GM23338 (cell line): ENCODE results near the gene FCSK. TPM values are rescaled to one million over a fixed set of nuclear protein-coding genes. Genes with fewer than 3 reads are reported as not detected.

Source experiments
- ATAC-seq: fragments of 200-7000 bp; cut with Tn5 transposase; 3 replicates; pipeline ENCODE4 v1.9.1; 2020
- DNase-seq: peaks from one replicate; pipeline ENCODE4 v3.0.0-alpha.2; 2015; ENCODE audit warnings: low spot score
- H2AFZ ChIP-seq: fragments of 200-600 bp; sonication (generic); 2 replicates; pipeline ENCODE4 v1.8.0; 2016; ENCODE audit warnings: antibody characterized with exemption, mild to moderate bottlenecking, moderate library complexity
- H3F3A ChIP-seq: fragments of 200-600 bp; sonication (generic); replicated peaks from 2 replicates; pipeline ENCODE4 v1.8.0; 2017; ENCODE audit warnings: antibody characterized with exemption, mixed run types, low read depth
- H3K27ac ChIP-seq: fragments of 200-600 bp; sonication (generic); 2 replicates; pipeline ENCODE4 v1.6.1; 2016; ENCODE audit warnings: low read depth
- H3K27me3 ChIP-seq: fragments of 200-600 bp; sonication (generic); 2 replicates; pipeline ENCODE4 v1.8.0; 2016; ENCODE audit warnings: mild to moderate bottlenecking, mixed run types, moderate library complexity; ENCODE audit not compliant: insufficient read depth
- H3K36me3 ChIP-seq: fragments of 200-600 bp; sonication (generic); 2 replicates; pipeline ENCODE4 v1.8.0; 2016; ENCODE audit warnings: mild to moderate bottlenecking; ENCODE audit not compliant: insufficient read depth
- H3K4me1 ChIP-seq: fragments of 200-600 bp; sonication (generic); 2 replicates; pipeline ENCODE4 v1.8.0; 2016; ENCODE audit warnings: mild to moderate bottlenecking, moderate library complexity; ENCODE audit not compliant: insufficient read depth
- H3K4me2 ChIP-seq: fragments of 200-600 bp; sonication (generic); 2 replicates; pipeline ENCODE4 v1.7.1; 2017; ENCODE audit warnings: mixed run types
- H3K4me3 ChIP-seq: fragments of 200-600 bp; sonication (generic); 2 replicates; pipeline ENCODE4 v1.6.1; 2016; ENCODE audit warnings: mixed run types
- H3K79me2 ChIP-seq: fragments of 200-600 bp; sonication (generic); replicated peaks from 2 replicates; pipeline ENCODE4 v1.8.0; 2017; ENCODE audit warnings: mild to moderate bottlenecking; ENCODE audit not compliant: insufficient read depth
- H3K9me2 ChIP-seq: fragments of 200-600 bp; sonication (generic); 2 replicates; pipeline ENCODE4 v1.8.0; 2017; ENCODE audit not compliant: insufficient read depth
- H4K20me1 ChIP-seq: fragments of 200-600 bp; sonication (generic); replicated peaks from 2 replicates; pipeline ENCODE4 v1.8.0; 2017; ENCODE audit warnings: mild to moderate bottlenecking; ENCODE audit not compliant: insufficient read depth
- H3K27ac Mint-ChIP-seq: 2 replicates; pipeline ENCODE4 v1.8.0; 2020; ENCODE audit warnings: inconsistent platforms, mild to moderate bottlenecking, moderate library complexity, mixed read lengths
- H3K27me3 Mint-ChIP-seq: 3 replicates; pipeline ENCODE4 v1.8.0; 2022; ENCODE audit warnings: low read depth, mild to moderate bottlenecking, moderate library complexity, mixed read lengths, inconsistent platforms; ENCODE audit not compliant: insufficient read depth, poor library complexity
- H3K36me3 Mint-ChIP-seq: 3 replicates; pipeline ENCODE4 v1.8.0; 2021; ENCODE audit warnings: low read depth, mild to moderate bottlenecking, inconsistent platforms, moderate library complexity, mixed read lengths
- H3K4me1 Mint-ChIP-seq: 3 replicates; pipeline ENCODE4 v1.8.0; 2020; ENCODE audit warnings: mild to moderate bottlenecking, inconsistent platforms, mixed read lengths
- H3K4me3 Mint-ChIP-seq: 3 replicates; pipeline ENCODE4 v1.8.0; 2021; ENCODE audit warnings: moderate library complexity, mild to moderate bottlenecking, inconsistent platforms, mixed read lengths
- H3K9me3 Mint-ChIP-seq: 3 replicates; pipeline ENCODE4 v1.8.0; 2020; ENCODE audit warnings: moderate library complexity, mild to moderate bottlenecking, inconsistent platforms, mixed read lengths
- EZH2 ChIP-seq: fragments of 200-600 bp; sonication (generic); IDR thresholded peaks from one replicate; pipeline ENCODE4 v1.8.0; 2017; ENCODE audit warnings: antibody characterized with exemption, mild to moderate bottlenecking, low read depth; ENCODE audit not compliant: unreplicated experiment
- EZH2phosphoT487 ChIP-seq: fragments of 200-600 bp; sonication (generic); IDR thresholded peaks from one replicate; pipeline ENCODE4 v1.8.1; 2018; ENCODE audit warnings: antibody characterized with exemption; ENCODE audit not compliant: unreplicated experiment
- JUNB ChIP-seq: IDR thresholded peaks from one replicate; pipeline ENCODE4 v1.6.1; 2016; ENCODE audit warnings: antibody characterized with exemption; ENCODE audit not compliant: unreplicated experiment
- NANOG ChIP-seq: IDR thresholded peaks from 2 replicates; pipeline ENCODE4 v1.6.1; 2016; ENCODE audit warnings: antibody characterized with exemption, borderline replicate concordance
- STAT1 ChIP-seq: IDR thresholded peaks from one replicate; pipeline ENCODE4 v1.6.1; 2016; ENCODE audit warnings: antibody characterized with exemption; ENCODE audit not compliant: unreplicated experiment
- ZNF114 ChIP-seq: fragments of 250-450 bp; sonication (Bioruptor Pico); IDR thresholded peaks from 2 replicates; pipeline ENCODE4 v1.5.0; 2020; ENCODE audit warnings: mild to moderate bottlenecking, moderate library complexity
- ZNF331 ChIP-seq: fragments of 250-450 bp; sonication (Bioruptor Pico); IDR thresholded peaks from 2 replicates; pipeline ENCODE4 v1.5.0; 2020; ENCODE audit warnings: low read depth, mild to moderate bottlenecking, moderate library complexity
- polyA plus RNA-seq: library from polyadenylated mRNA; unstranded; fragments of >200 nt; fragmentation: Nextera tagmentation; extraction: Ambion mirVana; gene quantifications from 2 replicates; pipeline ENCODE4 v1.2.1, GENCODE V29; 2016
- total RNA-seq: library from RNA; depleted of rRNA; stranded (reverse); fragments of >200 nt; shearing (Covaris generic); gene quantifications from 2 replicates; pipeline ENCODE4 v1.2.3, GENCODE V29; 2014
- TF ChIP-seq, protein P1 (sequence below), 2 experiments: fragments of 200-600 bp in 1 of 2; sonication (generic) in 1 of 2; conservative IDR thresholded peaks; 2 replicates each; pipeline versions ENCODE4 v1.5.1 to v1.6.1; 2016 to 2017; ENCODE audit warnings: antibody characterized with exemption in 2 of 2, low read depth in 2 of 2, mild to moderate bottlenecking in 2 of 2, moderate library complexity in 1 of 2
- TF ChIP-seq, protein P2 (sequence below): fragments of 250-450 bp; sonication (Bioruptor Pico); IDR thresholded peaks from 2 replicates; pipeline ENCODE4 v1.5.0; 2020; ENCODE audit warnings: mild to moderate bottlenecking, moderate library complexity

FCSK gene
- total and polyA plus RNA-seq, 2 experiments from 2014 or later = 2.3 to 4.0 TPM

DNA sequence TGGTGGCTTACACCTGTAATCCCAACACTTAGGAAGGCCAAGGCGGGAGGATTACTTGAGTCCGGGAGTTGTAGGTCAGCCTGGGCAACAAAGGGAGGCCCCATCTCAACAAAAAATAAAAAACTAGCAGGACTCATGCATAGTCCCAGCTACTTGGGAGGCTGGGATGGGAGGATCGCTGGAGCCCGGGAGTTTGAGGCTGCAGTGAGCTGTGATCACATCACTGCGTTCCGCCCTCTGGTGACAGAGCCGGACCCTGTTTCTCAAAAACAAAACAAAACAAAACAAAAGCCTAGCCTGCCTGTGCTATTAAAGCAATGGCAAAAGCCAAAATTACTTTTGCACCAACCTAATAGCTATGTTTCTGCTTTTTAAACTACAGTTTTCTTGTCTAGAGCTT is 1.5 kb downstream of the FCSK start:
- H3K27ac ChIP-seq = 0 out of 2 replicates have a peak overlapping the region, but pooled peaks have one; percentile 96
- DNase-seq (no peak), ATAC-seq (no peak)
- TF ChIP-seq EZH2 = no peak
- TF ChIP-seq, protein P1, sequence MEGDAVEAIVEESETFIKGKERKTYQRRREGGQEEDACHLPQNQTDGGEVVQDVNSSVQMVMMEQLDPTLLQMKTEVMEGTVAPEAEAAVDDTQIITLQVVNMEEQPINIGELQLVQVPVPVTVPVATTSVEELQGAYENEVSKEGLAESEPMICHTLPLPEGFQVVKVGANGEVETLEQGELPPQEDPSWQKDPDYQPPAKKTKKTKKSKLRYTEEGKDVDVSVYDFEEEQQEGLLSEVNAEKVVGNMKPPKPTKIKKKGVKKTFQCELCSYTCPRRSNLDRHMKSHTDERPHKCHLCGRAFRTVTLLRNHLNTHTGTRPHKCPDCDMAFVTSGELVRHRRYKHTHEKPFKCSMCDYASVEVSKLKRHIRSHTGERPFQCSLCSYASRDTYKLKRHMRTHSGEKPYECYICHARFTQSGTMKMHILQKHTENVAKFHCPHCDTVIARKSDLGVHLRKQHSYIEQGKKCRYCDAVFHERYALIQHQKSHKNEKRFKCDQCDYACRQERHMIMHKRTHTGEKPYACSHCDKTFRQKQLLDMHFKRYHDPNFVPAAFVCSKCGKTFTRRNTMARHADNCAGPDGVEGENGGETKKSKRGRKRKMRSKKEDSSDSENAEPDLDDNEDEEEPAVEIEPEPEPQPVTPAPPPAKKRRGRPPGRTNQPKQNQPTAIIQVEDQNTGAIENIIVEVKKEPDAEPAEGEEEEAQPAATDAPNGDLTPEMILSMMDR (conservative IDR thresholded peaks at IDR 0.05; ENCODE audit: low read depth in 2 of 2) = peak in 1 of 2 experiments; percentile 28; a peak in 1 of 4 replicates
- no peaks in the 10 kb centered on the region; the same call in 1 of the 2 replicates for H3K79me2 ChIP-seq
- no peaks in the 10 kb centered on the region for H3K27me3 ChIP-seq
- H3K9me2 ChIP-seq = no peaks in the 10 kb centered on the region
- no peak overlapping the region for H3K4me3 ChIP-seq
- no peak overlapping the region for H2AFZ ChIP-seq
- H3K9me3 Mint-ChIP-seq = no peaks in the 10 kb centered on the region
- no peaks in the 10 kb centered on the region for H3K36me3 Mint-ChIP-seq
- peaks cover 3% of the 10 kb centered on the region for H3K27me3 Mint-ChIP-seq
- H3F3A ChIP-seq = peaks cover 12% of the 10 kb centered on the region; the same call in 1 of the 2 replicates
- H4K20me1 ChIP-seq = no peaks in the 10 kb centered on the region
- H3K4me2 ChIP-seq = no peak overlapping the region
- no peak overlapping the region for H3K27ac Mint-ChIP-seq
- peaks cover 8% of the 10 kb centered on the region; the same call in 2 of the 3 replicates for H3K4me1 Mint-ChIP-seq
- peak overlapping the region; percentile 87 for H3K4me3 Mint-ChIP-seq
- H3K4me1 ChIP-seq = peaks cover 7% of the 10 kb centered on the region; the same call in 1 of the 2 replicates
- no peaks in the 10 kb centered on the region for H3K36me3 ChIP-seq

DNA sequence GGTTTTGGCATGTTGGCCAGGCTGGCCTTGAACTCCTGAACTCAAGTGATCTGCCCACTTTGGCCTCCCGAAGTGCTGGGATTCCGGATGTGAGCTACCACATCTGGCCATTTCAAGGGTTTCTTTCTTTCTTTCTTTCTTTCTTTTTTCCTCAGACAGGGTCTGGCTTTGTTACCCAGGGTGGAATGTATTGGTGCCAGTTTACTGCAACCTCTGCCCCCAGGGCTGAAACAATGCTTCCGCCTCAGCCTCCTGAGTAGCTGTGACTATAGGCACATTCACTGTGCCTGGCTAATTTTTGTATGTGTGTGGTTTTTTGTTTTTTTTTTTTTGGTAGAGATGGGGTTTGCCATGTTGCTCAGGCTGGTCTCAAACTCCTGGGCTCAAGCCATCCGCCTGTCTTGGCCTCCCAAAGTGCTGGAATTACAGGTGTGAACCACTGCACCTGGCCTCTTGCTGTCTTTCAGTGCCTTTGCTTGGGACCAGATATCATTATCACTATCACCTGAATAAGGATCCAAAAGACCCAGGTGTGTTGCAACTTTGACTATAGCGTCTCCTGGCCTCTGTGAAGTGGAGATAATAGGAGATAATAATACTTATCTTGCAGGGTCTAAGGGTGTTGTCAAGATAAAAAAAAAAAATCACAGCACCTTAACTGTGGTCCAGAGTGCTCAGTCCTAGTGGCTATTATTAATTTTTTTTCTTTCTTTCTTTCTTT is 3.2 kb downstream of the FCSK start:
- peaks cover 2% of the 10 kb centered on the region for H3K27me3 Mint-ChIP-seq
- peaks cover 12% of the 10 kb centered on the region; the same call in 1 of the 2 replicates for H3F3A ChIP-seq
- H3K4me2 ChIP-seq = no peak overlapping the region
- TF ChIP-seq ZNF114 (CRISPR knock-in tag) (no peak), ZNF331 (CRISPR knock-in tag) (no peak), EZH2phosphoT487 (no peak), NANOG (no peak), JUNB (no peak), STAT1 (no peak)
- TF ChIP-seq, protein P1 (conservative IDR thresholded peaks at IDR 0.05; ENCODE audit: low read depth in 2 of 2) = no peak
- TF ChIP-seq, protein P2, sequence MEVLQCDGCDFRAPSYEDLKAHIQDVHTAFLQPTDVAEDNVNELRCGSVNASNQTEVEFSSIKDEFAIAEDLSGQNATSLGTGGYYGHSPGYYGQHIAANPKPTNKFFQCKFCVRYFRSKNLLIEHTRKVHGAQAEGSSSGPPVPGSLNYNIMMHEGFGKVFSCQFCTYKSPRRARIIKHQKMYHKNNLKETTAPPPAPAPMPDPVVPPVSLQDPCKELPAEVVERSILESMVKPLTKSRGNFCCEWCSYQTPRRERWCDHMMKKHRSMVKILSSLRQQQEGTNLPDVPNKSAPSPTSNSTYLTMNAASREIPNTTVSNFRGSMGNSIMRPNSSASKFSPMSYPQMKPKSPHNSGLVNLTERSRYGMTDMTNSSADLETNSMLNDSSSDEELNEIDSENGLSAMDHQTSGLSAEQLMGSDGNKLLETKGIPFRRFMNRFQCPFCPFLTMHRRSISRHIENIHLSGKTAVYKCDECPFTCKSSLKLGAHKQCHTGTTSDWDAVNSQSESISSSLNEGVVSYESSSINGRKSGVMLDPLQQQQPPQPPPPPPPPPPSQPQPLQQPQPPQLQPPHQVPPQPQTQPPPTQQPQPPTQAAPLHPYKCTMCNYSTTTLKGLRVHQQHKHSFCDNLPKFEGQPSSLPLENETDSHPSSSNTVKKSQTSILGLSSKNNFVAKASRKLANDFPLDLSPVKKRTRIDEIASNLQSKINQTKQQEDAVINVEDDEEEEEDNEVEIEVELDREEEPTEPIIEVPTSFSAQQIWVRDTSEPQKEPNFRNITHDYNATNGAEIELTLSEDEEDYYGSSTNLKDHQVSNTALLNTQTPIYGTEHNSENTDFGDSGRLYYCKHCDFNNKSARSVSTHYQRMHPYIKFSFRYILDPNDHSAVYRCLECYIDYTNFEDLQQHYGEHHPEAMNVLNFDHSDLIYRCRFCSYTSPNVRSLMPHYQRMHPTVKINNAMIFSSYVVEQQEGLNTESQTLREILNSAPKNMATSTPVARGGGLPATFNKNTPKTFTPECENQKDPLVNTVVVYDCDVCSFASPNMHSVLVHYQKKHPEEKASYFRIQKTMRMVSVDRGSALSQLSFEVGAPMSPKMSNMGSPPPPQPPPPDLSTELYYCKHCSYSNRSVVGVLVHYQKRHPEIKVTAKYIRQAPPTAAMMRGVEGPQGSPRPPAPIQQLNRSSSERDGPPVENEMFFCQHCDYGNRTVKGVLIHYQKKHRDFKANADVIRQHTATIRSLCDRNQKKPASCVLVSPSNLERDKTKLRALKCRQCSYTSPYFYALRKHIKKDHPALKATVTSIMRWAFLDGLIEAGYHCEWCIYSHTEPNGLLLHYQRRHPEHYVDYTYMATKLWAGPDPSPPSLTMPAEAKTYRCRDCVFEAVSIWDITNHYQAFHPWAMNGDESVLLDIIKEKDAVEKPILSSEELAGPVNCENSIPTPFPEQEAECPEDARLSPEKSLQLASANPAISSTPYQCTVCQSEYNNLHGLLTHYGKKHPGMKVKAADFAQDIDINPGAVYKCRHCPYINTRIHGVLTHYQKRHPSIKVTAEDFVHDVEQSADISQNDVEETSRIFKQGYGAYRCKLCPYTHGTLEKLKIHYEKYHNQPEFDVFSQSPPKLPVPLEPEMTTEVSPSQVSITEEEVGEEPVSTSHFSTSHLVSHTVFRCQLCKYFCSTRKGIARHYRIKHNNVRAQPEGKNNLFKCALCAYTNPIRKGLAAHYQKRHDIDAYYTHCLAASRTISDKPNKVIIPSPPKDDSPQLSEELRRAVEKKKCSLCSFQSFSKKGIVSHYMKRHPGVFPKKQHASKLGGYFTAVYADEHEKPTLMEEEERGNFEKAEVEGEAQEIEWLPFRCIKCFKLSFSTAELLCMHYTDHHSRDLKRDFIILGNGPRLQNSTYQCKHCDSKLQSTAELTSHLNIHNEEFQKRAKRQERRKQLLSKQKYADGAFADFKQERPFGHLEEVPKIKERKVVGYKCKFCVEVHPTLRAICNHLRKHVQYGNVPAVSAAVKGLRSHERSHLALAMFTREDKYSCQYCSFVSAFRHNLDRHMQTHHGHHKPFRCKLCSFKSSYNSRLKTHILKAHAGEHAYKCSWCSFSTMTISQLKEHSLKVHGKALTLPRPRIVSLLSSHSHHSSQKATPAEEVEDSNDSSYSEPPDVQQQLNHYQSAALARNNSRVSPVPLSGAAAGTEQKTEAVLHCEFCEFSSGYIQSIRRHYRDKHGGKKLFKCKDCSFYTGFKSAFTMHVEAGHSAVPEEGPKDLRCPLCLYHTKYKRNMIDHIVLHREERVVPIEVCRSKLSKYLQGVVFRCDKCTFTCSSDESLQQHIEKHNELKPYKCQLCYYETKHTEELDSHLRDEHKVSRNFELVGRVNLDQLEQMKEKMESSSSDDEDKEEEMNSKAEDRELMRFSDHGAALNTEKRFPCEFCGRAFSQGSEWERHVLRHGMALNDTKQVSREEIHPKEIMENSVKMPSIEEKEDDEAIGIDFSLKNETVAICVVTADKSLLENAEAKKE (CRISPR knock-in tag) = no peak

More for the DNA sequence above, 3.2 kb downstream of the FCSK start:
- Histone ChIP-seq H3K79me2 (no peaks in the 10 kb centered on the region; the same call in 1 of the 2 replicates), H3K4me1 (peaks cover 7% of the 10 kb centered on the region; the same call in 1 of the 2 replicates), H2AFZ (no peak overlapping the region), H4K20me1 (no peaks in the 10 kb centered on the region), H3K27me3 (no peaks in the 10 kb centered on the region), H3K27ac (no peak overlapping the region), H3K36me3 (no peaks in the 10 kb centered on the region), H3K4me3 (no peak overlapping the region), H3K9me2 (no peaks in the 10 kb centered on the region)
- Mint-ChIP-seq H3K27ac (no peak overlapping the region), H3K4me3 (no peak overlapping the region; the same call in 2 of the 3 replicates), H3K9me3 (no peaks in the 10 kb centered on the region), H3K4me1 (peaks cover 12% of the 10 kb centered on the region; the same call in 2 of the 3 replicates), H3K36me3 (no peaks in the 10 kb centered on the region)
- DNase-seq (no peak), ATAC-seq (no peak)
